ENCODE results near the gene BTBD3.

BTBD3 gene

DNA sequence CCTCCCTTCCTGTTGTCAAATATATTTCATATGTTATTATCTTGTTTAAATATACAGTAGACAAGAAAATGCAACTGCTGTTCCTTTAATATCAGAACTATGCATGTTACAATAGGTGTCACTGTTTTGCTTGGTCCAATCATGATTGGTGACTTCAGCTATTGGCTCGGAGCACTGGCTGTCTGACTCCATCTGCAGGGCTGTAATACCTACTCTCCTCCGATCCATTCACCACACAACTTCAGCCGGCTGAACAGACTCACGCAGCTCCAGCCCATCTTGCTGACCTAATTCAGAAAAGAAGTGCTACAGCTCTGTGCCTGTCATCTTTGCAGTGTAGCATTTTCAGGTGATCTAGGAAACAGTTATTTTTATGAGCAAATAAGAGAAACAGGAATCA is at the start of gene BTBD3:
Gene BTBD3, plus strand, starts transcription at position 231 of the 400 bp plus-strand sequence. CDS start 383 bp downstream, outside the sequence.
- no peak for DNase-seq

DNA sequence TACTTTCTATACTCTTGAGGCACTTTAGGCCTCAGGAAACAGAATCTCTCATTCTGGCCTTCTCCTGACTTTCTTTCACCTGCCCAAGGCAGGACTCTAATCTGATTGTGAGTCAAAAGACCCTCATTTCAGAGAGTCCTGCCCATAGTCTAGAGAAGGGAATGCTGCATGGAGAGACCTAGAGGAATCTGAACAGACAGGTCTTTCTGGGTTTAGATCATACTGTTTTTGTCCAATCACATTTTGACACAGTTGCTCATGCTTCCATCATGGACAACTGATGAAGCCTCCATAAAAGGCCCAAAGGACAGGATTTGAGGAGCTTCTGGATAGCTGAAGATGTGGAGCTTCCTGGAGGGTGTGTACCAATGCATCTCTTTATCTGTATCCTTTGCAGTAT is 48.1 kb upstream of the BTBD3 start:
- peak; percentile 79 for DNase-seq

DNA sequence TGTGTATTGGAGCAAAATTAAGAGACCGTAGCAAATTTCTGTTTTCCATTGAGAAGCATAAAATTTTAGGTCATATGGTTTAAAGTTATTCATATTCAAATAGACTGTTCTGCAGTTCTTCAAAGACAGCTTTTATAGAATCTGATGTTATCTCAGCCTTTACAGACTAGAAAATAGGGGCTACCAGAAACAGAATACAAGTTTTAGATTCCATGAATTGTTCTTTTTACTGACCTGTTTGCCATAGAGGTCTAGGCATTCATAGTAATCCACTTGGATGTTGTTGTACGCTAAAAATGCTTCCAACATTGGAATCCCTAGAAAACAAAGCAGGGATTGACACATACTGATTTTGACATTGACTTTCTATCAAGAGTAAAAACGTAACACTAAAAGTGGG is 47.3 kb upstream of the BTBD3 start:
- DNase-seq = no peak

DNA sequence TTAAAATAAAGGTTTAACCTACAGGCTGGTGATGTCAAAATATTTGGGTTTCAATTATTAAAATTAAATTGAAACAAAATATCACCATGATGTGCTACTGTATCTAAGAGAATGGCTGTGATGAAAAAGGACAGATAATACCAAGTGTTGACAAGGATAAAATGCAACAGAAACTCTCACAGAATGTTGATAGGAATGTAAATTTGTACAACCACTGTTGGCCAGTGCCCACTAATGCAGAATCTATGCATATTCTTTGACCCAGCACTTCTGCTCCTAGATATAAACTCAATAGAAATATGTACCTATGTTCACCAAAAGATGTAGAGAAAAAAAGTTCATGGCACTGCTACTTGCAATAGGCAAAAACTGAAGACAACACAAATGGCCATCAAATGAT is 41.1 kb upstream of the BTBD3 start:
- no peak for DNase-seq

DNA sequence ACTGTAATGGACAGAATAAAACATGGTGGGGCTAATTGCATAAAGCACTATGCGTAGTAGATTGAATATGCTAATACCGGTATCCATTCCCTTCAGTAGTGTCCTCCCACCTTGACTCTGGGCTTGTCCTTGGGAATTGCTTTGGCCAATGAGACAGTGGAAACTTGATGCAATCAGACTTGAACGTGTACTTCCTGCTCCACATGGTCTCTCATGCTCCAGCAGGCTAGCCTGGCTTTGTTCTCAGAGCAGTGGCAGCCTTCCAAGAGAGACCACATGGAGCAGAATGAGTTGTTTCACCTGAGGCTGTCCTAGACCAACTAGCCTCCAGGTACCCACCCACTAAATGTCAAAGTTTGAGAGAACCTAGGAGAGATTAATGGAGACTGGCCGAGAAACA is 37.0 kb upstream of the BTBD3 start:
- no peak for DNase-seq

DNA sequence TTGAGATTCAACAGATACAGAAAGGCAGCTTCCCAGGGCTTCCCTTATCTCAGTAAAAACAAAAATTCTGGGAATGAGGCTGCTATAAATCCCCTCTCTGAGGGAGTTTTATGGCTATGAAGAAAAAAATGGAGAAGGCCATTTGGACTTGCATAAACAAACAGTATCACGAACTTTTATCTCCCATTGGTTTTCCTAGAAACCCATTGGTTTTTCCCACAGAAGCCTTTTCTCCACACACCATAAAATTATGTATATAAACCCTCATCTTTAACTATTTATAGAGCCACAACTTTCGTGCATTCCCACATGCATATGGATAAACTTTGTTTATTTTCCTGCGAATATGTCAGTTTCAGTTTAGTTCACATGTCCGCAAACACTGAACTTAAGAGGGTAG is 36.2 kb upstream of the BTBD3 start:
- no peak for DNase-seq

DNA sequence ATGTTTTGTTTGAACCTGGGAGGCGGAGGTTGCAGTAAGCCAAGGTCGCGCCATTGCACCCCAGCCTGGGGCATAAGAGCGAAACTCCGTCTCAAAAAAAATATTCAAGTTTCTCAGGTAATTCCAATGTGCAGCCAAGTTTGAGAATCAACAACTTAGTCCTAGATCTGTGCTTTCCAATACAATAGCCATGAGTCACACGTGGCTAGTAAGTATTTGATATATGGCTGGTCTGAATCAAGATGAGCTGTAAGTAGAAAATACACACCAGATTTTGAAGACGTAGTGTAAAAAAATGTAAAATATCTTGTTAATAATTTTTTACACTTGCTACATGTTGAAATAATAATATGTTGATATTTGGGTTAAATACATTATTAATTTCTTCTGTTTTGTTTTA is 35.0 kb upstream of the BTBD3 start:
- no peak for DNase-seq

DNA sequence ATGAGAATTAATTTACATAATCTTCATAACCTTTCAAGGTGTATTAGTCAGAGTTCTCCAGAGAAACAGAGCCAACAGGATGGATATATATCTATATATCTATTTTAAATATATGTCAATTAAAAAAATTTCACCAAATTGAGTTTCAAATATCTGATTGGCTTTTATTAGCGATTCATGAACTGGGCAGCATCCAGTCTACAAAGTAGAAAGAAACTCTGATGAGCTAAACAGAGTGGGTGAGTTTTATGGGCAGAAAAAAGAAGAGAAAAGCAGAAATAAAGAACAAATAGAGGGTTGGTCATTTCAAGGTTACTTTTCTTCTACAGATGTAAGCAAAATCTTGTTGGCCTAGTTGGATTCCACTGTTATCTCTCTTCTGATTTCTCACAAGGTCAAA is 29.0 kb upstream of the BTBD3 start:
- DNase-seq = no peak

DNA sequence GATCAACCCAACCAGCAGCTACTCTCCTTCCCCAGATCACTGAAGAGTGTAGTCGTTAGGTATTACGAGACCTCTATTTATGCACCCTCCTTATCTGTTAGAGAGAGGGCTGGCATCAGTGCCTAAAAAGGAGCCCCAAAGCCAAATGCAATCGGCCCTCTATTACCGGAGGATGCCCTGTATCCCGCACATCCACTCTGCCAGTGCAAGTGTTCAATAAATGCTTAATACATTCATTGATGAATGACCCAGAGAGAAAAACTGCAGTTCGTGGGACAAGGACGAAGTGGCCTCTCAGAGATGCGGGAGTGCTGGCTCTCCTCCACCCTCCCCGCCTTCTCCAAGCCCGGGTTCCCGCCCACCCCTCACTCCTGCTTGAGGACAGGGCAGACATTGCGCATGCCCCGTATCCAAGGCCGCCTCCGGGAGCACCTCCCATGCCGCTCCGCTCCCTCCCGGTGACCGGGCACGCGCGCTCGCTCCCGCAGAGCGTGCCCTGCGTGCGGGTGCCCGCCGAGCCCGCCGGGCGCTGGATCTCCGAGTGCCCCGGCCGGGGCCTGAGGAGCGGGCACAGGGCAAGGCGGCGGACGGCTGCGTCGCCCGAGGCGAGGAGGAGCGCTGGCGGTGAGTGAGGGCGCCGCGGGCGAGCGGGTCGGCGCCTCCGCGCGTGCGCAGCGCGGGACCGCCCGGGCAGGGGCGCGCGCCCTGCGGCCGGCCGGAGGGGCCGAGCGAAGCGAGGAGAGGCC is 27.2 kb upstream of the BTBD3 start:
- peak; percentile 98 for DNase-seq

DNA sequence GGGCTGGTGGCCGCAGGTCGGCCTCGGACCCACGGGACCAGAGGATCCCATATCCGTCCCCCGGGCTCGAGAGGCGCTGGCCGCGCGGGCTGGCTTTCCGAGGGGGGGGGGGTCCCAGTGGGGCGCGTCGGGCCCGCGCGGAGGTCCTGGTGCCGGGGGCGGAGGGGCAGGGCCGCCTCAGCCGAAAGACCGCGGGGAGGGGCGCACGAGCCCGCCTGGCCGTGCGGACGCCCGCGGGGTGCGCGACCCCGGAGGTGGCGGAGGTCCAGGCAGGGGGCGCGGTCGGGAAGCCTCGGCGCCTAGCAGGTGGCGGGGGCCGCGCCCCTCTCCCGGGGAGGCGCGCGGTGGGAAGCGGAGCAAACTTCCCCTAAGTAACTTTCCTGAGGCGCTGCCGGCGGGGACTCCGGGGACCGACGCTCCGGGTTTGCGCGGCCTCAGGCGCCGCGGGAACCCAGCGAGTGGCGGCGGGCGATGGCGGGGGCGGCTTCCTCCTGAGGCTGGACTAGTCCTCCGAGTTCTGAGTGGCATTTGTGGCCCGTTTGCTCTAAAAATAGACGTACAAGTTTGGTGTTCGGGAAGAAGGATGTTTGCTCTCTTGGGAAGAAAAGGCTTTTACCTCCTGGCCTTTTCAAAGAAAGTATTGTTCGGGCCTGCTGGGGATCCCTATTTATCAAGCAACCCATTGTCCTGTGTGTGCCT is 26.5 kb upstream of the BTBD3 start:
- no peak for DNase-seq

DNA sequence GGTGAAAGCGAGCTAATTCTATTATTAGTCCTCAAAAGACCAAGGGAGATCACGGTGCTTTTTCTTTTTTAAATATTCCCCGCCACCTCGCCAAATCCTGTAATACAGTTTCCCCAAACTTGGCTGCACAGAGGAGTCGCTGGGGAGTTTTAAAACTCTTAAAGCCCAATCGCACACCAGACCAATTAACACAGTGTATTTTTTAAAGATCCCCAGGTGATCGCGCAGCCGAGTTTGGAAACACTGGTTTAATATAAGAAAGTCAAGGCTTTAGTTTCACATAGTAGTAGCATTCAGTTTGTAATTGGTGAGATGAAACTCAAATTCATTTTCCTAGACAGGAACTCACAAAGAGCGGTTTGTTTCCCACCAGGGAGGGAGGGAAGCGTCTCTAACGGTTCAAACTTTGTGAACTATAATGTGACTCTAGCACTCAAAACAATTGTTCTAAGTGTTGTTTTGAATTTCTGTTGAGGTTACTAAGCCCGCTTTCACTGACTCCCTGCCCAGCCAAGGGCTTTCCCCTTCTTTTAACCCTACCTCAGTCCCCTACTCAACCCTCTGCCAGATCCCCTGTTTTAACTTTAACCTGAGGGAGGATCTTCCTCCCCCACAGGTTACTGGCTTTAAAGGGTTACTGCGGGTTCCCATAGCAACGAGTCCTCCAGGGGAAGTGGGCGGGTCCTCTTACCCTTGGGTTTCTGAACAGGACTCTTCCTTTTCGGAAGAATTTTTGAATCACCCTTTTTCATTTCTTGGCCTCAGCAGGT is 25.7 kb upstream of the BTBD3 start:
- DNase-seq = peak; percentile 89

DNA sequence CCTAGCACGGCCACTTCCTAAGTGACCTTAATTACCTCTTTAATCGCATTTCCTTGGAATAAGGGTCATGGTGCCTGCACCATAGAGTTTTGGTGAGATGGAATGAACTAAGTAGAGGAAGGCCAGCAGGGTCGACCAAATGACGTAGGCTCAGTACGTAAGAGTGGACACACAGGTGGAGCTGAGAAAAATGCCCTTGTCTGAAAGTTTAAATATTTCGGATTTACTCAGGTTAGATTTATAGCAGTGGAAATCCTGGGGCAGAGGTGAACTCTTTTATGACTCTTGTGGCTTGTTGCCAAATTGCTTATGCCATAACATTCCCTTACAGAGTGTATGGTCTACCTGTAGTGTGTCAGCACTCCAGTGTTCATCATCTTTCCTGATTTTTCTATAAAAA is 23.6 kb upstream of the BTBD3 start:
- DNase-seq = no peak

DNA sequence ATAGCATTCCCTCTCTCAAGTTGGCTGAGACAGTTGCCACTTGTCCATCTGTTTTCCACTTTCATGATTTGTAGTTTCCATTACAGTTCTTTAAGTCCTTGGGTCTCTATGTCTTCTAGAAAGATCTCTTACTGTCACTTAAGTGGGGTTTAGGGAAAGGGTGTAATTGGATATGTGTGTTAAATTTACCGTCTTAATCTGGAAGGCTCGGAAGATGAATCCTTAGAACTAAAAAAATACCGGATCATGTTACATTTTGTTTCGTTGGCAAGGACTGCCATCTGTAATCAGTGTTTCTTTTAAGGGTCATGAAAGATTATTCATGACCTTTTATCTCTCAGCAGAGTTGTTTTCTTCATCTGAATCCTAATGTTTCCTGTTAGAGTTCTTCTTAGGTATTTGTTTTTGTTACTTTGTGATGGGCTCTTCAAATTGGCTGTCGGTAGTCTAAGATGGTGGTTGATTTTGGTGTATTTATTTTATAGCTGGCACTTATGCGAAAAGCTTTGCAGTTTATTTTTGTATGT is 21.8 kb upstream of the BTBD3 start:
- no peak for DNase-seq

DNA sequence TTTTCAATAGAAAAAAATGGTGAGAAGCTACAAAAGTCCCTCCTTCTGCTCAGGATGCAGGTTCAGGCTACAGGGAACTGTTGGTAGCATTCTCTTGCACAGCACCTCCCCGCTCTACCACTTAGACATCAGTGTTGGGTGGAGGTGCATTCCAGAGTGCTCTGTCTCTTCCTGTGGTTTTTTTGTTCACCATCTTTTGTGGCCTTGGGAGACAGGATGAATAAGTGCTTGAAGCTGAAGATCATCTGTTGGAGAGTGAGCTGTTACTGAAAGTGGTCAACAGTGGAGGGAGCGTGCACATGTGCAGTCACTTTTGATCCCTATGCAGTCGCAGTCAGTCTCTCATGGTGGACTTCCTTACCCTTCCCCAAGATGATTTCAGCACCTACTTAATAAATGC is 16.6 kb upstream of the BTBD3 start:
- DNase-seq = peak; percentile 88

DNA sequence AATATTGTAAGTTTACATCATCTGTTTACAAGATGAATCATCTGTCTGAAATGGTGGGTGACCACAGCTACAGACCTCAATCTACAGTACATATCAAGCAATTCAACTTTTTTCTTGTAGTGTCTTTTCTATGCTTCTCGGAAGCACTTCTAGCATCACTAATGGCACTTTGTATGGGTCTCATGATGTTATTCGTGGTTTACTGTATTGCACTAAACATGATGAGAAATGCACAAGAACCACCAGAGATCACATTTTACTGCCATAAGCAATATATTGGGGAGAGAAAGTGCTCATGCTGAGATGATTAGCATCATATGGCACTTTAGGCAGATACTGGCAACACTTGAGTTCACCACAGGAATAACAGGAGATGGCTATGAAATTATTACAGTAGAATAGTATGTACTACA is 15.4 kb upstream of the BTBD3 start:
- DNase-seq = no peak

DNA sequence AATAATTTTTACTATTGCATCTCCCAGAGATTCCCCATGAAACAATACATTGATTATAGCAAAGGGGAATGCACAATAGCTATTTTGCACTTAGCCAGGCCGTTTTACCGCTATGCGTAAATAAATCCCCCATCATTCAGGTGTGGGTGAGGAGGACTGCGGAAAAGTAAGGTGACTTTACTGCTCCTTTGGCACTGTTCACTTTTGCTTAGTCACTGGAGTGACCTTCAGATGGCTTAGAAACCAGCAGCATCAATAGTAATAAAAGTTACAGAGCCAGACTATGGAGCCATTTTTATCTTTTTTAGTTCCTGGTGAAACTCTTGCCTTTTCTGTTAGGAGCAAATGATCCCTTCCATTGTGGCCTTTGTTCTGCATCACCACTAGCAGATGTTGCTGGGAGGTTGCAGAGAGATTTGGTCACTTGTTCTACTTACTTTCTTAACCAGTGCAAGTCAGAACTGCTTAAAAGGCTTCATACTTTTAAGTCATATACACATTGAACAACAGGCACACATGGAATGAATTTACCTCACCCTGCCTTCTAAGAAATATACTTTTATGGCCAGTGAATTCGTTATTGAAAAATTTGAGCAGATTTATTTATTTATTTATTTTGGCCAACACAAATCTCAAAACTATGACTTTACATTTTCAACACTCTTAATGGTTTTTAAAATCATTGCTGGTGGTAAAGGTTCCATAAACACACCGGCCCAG is 12.1 kb upstream of the BTBD3 start:
- DNase-seq = no peak

DNA sequence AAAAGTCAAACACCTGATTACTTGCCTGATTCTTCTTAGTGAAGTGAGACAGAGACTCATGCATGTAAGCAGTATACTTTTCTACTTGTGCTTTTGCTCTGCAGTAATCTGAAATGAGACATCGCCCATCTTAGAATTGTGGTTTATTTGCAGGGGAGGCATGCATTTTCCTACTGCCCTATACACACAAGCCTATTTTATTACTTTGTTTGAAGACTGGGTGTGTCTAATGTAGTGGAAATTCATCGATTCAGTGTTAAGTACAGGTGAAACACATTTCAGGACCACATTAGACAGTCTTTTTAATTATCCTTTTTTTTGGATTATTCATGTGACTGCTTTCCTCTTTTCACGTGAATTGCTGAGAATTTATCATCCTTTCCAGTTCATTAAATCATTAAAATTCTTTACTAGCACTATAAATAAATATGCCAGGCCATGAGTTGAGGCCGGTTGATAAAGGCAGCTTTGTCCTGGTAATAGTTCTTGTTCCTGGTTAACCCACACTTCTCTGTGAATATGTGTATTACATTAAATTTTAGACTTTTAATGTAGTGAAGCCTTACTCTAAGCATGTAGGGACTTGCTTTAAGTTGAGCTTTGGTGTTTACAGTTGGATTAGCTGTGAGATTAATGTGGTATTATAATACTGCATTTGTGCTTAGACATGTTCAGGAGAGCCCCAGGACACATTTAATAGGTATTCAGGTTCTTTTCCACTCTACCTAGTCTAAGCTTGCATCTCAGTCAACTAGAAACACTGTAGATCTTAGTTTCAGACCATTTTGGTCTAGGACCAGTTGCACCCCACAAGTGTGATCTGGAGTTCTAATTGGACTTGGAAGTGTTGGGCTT is 10.8 kb upstream of the BTBD3 start:
- DNase-seq = no peak

DNA sequence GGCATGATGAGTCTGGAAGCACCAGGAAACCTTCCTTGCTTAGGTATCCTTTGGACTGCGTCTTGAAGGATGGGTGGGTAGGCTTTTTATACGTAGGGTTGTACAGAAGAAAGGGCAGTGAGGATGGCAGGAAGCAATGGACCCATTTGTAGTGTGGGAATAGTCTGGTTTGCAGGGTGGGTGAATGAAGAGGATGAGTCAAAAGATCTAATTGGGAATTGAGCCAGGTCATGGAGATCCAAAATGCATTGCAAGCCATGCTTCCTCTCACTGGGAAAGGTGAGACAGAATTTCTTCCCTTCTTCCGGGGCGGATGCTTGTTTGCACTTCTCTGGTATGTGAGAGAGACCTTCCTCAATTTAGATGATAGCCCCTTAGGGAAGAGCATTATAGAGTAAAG is 10.1 kb upstream of the BTBD3 start:
- no peak for DNase-seq

DNA sequence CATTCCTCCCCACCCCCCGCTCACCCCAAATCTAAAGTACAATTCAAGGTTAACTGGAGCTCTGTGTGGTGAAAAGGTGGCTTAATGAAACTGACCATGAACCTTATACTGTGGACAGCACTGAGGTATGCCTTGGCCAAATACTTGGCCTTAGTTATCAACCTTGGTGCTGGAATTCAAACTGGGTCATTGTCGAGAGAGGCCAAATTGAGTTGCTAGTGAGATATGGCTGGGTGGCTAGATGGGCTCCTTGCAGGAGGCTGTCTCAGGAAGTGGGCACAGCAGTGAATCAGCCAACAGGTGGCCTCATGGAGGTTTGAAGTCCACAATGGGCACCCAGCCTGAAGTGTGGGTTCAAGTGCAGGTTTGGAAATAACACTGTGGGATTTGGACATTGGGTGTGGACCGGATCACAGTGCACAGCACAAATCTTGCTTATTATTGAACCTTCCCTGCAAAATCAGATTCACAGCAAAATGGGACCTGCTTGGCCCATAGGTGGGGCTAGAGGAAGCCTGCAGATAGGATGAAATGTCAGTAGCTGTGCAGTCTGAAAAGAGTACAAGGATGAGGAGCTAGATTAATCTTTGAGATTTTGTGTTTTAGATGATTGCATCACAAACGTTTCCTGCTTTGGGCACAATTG is 5.6 kb upstream of the BTBD3 start:
- DNase-seq = no peak

DNA sequence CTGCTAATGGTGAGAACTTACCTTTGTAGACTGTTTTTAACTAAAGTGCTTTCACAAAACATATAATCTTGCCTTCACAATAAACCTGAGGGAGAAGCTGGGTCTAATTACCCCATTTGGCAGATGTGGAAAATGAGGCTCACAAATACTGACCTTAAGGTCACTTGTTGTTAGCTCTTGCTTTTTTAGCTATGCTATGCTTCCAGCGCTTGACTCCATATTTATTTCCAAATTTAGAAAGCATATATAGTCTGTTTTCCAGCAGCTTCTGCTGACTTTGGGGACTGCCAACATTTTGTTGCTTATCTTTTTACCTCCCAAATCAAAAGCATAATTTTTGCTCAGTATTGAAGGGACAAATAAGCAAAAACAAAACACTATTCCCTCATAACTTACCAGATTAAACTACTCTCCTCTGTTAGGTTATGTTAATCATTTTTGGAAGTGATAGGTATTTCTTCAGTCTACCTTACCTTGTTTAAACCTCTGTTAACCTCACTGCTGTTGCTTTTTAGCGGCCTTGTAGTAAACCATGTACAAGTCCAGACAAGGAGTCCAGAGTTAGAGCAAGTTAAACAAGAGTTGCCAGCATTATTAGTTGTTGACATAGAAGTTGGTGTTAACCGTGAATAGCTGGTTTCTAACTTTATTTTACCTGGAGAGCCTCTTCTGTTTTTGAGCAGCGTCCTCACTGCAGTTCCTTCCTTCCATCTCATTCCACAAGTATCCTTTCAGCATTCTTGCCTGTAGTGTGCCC is 4.9 kb upstream of the BTBD3 start:
- DNase-seq = no peak

DNA sequence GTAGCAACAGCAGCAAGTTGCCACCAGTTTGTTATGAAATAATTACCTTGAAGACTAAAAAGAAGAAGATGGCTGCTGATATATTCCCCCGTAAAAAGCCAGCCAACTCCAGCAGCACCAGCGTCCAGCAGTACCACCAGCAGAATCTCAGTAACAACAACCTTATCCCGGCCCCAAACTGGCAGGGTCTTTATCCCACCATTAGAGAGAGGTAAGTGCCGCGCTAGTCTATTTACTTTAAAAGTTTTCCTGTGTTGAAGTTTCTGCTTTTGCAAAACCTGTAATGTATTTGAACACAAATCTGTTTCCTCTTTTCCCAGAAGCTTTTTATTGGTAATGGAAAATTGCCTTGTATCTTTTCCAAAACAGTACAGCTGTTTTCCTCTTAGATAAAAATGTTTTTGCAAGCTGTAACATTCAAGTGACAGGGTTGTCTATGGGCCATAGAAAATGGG is 725 bp downstream of the BTBD3 start:
- DNase-seq = no peak
